Renal pelvis (tissue), 12 donors: Measurements from ENCODE around the gene ATOH1. TPM values are rescaled to one million over a fixed set of nuclear protein-coding genes. Genes with fewer than 3 reads are reported as not detected.
A peak's percentile ranks its signal among the peaks of the same experiment; 100 is the strongest.

Experiments used
- DNase-seq: peaks from one replicate; pipeline ENCODE4 v3.0.0-alpha.2; 2013
- long read RNA-seq, 16 experiments: transcript quantifications; one replicate each; lab custom pipeline, GENCODE V29; 2026
- polyA plus RNA-seq, 3 donors: library from polyadenylated mRNA; unstranded; fragments of 120-200 nt; gene quantifications; one replicate each; pipeline ENCODE4 v1.2.1, GENCODE V29; 2013; ENCODE audit not compliant: insufficient read length in 3 of 3

The ATOH1 gene
- not detected for polyA plus RNA-seq
- long read RNA-seq, donor 1 = 0 reads
- long read RNA-seq, donor 2 = 0 reads
- long read RNA-seq, donor 3 = 0 reads
- long read RNA-seq, donor 4 = 0 reads
- long read RNA-seq, donor 5 = 0 reads
- long read RNA-seq, donor 6 = 0 reads
- long read RNA-seq, donor 7 = 0 reads
- long read RNA-seq, donor 8 = 0 reads
- long read RNA-seq, donor 9 = 0 reads
- long read RNA-seq, donor 10 = 0 reads
- long read RNA-seq, donor 11 = 0 reads
- long read RNA-seq, donor 12 = 0 reads
- long read RNA-seq, donor 13 = 0 reads
- long read RNA-seq, donor 14 = 0 reads
- long read RNA-seq, donor 15, partial matches to known transcripts = 0 of 3 reads
- long read RNA-seq, donor 15, other reads (novel, unspliced or antisense) = 0 of 3 reads
- long read RNA-seq, donor 16 = 0 reads

DNA sequence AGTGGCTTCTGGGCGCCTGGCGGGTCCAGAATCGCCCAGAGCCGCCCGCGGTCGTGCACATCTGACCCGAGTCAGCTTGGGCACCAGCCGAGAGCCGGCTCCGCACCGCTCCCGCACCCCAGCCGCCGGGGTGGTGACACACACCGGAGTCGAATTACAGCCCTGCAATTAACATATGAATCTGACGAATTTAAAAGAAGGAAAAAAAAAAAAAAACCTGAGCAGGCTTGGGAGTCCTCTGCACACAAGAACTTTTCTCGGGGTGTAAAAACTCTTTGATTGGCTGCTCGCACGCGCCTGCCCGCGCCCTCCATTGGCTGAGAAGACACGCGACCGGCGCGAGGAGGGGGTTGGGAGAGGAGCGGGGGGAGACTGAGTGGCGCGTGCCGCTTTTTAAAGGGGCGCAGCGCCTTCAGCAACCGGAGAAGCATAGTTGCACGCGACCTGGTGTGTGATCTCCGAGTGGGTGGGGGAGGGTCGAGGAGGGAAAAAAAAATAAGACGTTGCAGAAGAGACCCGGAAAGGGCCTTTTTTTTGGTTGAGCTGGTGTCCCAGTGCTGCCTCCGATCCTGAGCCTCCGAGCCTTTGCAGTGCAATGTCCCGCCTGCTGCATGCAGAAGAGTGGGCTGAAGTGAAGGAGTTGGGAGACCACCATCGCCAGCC is at the start of gene ATOH1:
Gene ATOH1 (plus strand): TSS at position 422 of the 663 bp plus-strand sequence. CDS start 174 bp downstream, at position 596.
- no peak for DNase-seq

GRCh38 chr4:93779228-93779627 is 49.3 kb upstream of the ATOH1 start:
- DNase-seq = no peak

DNA sequence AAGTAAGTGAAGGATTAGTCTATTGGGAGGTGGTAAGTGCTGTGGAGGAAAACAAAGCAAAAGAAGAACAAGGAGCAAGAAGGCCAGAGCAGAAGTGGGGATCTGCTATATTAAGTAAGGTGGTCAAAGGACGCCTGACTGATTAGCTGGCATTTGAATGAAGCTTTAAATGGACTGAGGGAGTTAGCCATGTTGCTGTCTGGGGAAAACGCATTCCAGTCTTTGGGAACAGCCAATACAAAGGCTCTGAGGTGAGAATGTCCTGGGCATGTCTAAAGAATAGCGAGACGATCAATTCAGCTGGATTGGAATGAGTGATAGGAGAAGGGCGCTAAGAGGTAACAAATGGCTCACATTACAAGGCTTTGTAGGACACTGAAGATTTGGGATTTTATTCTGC is 48.5 kb upstream of the ATOH1 start:
- DNase-seq = no peak

DNA sequence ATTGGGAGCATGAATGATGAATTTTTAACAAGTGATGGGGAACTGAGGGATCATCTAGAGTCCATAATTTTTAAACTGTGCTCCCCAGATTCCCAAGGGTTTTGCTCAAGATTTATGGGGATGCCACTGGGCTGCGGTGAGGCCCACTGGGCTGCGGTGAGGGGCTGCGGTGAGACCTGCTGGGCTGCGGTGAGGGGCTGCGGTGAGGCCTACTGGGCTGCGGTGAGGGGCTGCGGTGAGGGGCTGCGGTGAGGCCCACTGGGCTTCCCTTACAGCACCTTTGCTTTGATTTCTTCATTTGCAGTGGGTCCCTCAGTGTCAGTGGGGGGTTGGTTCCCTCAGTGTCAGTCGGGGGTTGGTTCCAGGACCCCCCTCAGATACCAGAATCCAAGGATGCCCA is 47.4 kb upstream of the ATOH1 start:
- no peak for DNase-seq

DNA sequence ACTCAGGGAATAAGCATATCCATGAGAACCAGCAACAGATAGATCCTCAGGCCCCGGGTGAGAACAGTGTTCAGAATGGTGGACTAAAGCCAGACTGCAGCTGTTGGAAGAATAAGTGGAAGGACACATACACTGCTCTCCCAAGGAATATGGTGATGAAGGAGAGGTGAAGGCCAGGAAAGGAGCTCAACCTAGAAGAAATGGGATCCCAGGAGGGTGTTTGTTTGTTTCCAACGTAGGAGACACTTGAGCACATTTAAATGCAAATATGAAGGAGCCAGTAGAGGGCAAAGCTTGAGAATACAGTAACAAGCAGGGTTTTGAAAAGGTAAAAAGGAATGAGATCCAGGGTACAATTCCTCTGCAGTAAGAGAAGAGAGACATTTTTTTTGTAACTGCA is 42.4 kb upstream of the ATOH1 start:
- DNase-seq = no peak

GRCh38 chr4:93788712-93789111 is 39.8 kb upstream of the ATOH1 start:
- DNase-seq = no peak

DNA sequence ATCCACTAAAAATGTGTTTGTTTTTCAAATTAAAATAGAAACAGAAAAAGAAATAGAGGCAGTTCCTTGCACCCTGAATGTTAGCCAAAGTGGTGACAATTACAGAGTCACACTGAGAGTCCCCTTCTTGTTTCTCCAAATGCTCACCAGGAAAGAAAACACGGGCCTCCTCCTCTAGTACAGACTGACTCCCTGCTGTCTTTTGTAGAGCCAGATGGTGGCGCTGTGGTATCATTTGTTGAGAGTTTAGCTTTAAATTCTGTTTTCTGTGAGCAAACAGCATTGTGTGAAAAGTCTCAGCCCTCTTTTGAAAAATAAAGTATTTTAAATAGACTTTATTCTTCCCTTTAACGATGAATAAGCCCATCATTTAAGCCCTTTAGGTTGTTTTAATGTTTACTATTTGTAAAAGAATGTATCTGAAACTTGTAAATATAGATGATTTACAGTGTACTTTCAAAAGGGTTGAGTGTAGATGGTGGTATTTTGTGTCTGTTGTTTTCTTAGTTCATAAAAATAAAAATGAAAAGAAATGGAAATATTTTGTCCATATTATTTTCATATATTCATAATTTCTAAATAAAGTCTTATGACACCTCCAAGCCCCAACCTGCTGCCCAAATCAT is 36.9 kb upstream of the ATOH1 start:
- DNase-seq = peak; percentile 65

GRCh38 chr4:93802045-93802444 is 26.5 kb upstream of the ATOH1 start:
- no peak for DNase-seq

- no peak for DNase-seq
Observed at GRCh38 chr4:93809773-93810172, 18.8 kb upstream of the ATOH1 start.

DNA sequence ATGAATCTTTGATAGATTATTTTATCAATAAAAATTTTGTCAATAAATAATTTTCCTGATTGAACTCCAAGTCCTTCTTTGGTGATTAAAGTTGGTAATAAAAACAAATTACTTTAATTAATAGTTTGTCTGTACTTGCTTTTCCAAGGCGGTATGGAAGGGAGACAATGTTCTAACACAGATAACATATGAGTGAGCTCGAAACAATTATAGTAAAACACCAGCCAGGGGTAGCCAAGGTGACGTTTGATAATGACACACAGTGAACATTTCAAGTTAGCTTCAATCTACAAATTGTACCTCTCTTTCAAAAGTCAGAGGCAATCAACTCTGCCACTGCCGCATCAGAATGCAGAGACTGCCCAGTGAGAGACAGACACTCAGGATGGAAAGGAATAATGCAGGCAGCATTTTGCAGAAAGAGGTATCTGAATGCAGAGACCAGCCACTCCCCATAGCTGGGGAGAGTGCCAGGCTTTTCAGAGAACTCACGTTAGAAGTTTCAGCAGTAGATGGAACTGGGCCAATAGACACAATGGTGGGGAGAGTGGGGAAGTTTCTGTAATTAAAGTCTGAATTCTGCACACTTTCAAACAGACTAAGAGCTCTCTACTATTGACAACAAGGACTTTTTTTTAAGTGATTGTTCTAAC is 18.1 kb upstream of the ATOH1 start:
- no peak for DNase-seq

DNA sequence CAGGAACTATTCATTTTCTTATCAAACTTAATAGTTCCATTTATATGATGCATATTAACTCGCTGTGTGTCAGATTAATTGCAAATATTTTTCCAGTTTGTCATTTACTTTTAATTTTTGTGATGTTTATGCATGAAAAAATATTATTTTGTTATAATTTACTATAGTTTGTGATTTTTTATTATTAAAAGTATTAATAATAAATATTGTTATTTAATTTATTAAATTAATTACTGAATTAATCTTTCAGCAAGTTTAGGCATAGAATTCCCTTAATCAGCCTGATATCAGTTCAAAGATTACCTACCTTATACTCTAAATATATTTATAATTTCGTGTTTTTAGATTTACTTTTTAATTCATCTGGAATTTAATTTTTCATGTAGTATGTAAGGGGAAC is 15.5 kb upstream of the ATOH1 start:
- DNase-seq = no peak

DNA sequence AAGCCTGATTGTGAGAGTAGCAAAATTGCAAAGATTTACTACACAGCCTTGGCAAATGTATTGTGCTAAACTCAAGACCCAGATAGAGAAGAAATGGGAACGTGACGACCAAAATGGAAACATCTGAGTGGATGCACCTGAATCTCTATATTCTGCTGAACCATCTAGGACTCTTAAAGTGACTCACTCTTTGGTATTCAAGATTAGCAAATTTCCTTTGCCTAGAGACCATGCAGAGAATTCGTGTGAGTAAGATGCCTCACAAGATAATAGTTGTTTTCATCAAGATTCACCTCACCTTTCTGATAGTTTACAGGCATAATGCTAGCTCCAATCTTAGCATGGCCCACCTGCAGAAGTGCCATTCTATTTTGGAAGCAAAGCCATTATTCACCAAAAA is 14.4 kb upstream of the ATOH1 start:
- DNase-seq = no peak

DNA sequence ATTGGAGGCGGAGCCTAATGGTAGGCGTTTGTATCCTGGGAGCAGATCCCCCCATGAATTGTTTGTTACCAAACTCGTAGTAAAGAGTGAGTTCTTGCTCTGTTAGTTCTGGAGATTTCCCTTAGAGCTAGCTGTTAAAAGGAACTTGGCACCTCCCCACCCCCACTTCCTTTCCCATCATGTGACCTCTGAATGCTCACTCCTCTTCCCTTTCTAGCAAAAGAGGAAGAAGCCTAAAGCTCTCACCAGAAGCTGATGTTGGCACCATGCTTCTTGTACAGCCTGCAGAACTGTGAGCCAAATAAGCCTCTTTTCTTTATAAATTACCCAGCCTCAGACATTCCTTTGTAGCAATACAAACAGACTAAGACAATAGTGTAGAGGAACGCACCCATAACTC is 13.8 kb upstream of the ATOH1 start:
- DNase-seq = no peak

- DNase-seq = no peak
Observed at GRCh38 chr4:93825551-93826216, 2.9 kb upstream of the ATOH1 start.

DNA sequence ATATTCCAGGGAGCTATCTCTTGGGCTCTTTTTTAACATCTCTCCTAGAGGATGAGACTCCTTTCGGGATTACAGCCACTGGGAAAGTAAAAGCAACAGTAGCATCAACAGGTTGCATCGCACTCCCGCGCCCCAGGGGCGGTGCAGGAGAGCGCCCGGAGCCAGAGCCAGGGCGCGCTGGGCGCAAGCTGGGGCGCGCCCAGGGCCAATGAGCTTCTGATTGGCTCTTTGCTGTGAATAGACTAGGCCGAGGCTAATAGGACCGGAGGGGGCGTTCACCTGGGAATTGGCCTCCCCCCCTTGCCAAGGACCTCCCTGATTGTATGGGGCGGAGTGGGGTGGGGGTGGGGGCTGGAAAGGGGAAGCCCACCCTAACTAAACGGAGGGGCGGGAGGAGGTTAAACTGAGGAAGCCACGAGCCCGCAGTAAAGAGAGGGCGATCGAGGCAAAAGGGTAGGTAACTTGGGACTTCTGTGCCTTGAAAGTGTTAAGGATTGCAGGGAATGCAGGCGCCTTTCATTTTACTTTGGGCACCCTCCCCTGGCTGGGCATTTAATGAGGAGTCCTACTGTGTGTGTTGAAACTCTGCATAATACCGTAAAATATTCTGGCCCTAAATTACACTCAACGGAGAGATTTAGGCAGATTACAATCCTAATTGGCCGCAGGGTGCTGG is 1.1 kb upstream of the ATOH1 start:
- no peak for DNase-seq

GRCh38 chr4:93828995-93829819 is 654 bp downstream of the ATOH1 start:
- no peak for DNase-seq

- DNase-seq = no peak
Observed at GRCh38 chr4:93829820-93830687, 1.5 kb downstream of the ATOH1 start.

DNA sequence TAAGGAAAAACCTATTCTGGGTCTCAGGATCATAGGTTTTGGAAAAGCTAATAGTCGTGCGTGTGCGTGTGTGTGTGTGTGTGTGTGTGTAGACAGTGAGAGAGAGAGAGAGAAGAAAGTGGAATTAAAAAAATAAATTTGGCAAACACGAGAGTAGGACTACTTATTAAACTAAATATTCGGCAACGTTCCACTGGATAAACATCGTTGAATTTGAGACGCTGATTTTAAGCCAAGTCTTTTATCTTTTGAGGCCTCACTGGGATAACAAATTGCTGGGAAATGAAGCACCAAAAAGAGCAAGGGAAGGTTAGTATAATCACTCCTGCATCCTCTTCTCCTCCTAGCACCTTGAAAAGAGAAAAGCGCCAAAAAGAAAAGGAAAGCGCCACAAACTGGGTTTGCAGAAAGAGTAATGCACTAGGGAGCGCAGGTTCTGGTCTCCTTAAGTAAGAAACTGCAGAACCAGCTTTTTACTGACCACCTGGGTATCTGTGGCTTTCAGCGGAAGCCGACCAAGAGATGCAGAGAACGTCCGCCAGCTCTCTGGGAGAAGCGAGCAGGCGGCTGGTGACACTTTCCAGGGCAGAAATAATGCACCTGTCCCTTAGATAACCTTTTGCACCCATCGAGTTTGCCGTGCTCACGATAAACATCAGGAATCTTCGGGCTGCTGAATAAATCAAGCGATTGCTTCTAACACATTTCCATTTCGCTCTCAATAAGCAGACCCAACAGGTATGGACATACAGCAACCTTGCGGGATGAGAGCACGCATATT is 3.4 kb downstream of the ATOH1 start:
- no peak for DNase-seq
